ENCODE measurements around the gene CENPO. TPM values are rescaled to one million over a fixed set of nuclear protein-coding genes. Genes with fewer than 3 reads are reported as not detected.

The CENPO gene
- total RNA-seq, 2 experiments from 2014 or later = 3.4 to 3.5 TPM

DNA sequence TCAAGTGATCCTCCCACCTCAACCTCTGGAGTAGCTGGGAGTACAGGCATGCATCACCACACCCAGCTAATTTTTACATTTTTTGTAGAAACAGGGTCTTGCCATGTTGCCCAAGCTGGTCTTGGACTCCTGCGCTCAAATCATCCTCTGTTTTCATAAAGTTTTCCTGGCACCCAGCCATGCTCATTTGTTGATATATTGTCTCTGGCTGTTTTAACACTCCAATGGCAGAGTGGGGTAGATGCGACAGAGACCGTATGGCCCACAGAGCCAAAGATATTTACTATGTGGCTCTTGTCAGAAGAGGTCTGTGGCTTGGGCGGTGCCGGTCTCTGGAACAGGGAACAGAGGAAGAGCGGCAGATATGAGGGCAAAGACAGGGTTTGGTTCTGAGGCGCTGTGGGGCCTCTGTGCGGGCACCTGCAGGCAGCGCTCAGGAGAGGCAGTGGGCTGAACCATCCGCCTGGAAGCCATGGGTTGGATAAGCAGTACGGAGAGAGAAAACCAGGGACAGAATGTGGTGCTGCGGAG, 50.2 kb downstream of the CENPO start:
- ATAC-seq (ENCODE audit: poor library complexity) (no peak), DNase-seq (no peak)
- ChIA-PET CTCF (no interaction called here), POLR2A (no interaction called here)
- Histone ChIP-seq H3K9me3 (ENCODE audit: control insufficient read depth in 1 of 2, insufficient read depth in 1 of 2, low read length in 2 of 2) (peaks cover 0 to 10% of the 10 kb centered on the region in 2 experiments), H3K36me3 (ENCODE audit: insufficient read depth, low read length) (peaks cover 16% of the 10 kb centered on the region), H3K4me3 (ENCODE audit: low read length) (no peak overlapping the region), H3K27ac (ENCODE audit: low read depth in 1 of 2, low read length in 2 of 2) (no peak overlapping the region), H3K4me1 (ENCODE audit: insufficient read depth, low read length) (no peaks in the 10 kb centered on the region), H3K27me3 (ENCODE audit: control insufficient read depth in 1 of 2, insufficient read depth in 2 of 2, low read length in 2 of 2) (no peaks in the 10 kb centered on the region)
- TF ChIP-seq, protein P1, sequence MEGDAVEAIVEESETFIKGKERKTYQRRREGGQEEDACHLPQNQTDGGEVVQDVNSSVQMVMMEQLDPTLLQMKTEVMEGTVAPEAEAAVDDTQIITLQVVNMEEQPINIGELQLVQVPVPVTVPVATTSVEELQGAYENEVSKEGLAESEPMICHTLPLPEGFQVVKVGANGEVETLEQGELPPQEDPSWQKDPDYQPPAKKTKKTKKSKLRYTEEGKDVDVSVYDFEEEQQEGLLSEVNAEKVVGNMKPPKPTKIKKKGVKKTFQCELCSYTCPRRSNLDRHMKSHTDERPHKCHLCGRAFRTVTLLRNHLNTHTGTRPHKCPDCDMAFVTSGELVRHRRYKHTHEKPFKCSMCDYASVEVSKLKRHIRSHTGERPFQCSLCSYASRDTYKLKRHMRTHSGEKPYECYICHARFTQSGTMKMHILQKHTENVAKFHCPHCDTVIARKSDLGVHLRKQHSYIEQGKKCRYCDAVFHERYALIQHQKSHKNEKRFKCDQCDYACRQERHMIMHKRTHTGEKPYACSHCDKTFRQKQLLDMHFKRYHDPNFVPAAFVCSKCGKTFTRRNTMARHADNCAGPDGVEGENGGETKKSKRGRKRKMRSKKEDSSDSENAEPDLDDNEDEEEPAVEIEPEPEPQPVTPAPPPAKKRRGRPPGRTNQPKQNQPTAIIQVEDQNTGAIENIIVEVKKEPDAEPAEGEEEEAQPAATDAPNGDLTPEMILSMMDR (IDR thresholded peaks at IDR 0.05) = no peak
- intact Hi-C loops (cut with DNase I, micrococcal nuclease) = no loop called here
- Mint-ChIP-seq H3K4me3 (no peak overlapping the region), H3K9me3 (no peaks in the 10 kb centered on the region), H3K27ac (no peak overlapping the region), H3K4me1 (ENCODE audit: low read depth) (no peaks in the 10 kb centered on the region), H3K27me3 (no peaks in the 10 kb centered on the region), H3K36me3 (ENCODE audit: low read depth) (peaks cover 4% of the 10 kb centered on the region)

DNA sequence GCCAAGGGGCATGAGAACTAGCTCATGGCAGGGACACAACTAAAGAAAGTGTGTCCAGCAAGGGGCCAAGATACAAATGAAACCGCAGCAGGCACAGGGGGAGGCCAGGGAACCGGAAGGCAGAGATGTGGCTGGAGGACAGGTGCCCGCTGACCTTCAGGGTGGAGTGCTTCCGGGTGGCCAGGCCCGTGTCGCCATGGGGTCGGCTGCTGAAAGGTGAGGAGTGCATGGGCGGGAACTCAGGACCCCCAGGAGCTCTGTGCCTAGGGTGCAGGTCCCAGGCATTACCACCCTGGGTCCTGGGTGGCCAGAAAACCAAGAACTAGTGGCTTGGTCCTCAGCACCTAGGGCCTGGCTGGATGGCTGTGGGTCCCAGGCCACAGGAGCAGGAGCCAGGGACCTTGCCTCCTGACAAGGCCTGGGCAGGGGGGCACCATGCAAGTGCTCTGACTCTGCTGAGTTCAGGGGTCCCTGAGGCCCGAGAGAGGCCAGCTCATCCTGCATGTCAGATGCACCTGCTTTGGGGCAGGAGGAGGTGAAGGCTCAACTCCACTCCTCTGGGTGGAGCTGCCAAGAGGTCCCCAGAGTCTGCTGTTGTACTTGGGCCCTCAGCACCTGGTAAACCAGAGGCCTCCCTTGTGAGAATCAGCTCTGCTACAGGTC, 50.9 kb downstream of the CENPO start:
- no peak overlapping the region for H3K27ac ChIP-seq (ENCODE audit: low read depth in 1 of 2, low read length in 2 of 2)
- Mint-ChIP-seq H3K36me3 (ENCODE audit: low read depth) (peaks cover 4% of the 10 kb centered on the region), H3K27me3 (no peaks in the 10 kb centered on the region), H3K9me3 (no peaks in the 10 kb centered on the region), H3K4me3 (no peak overlapping the region), H3K4me1 (ENCODE audit: low read depth) (no peaks in the 10 kb centered on the region), H3K27ac (no peak overlapping the region)
- no peak for DNase-seq
- H3K36me3 ChIP-seq (ENCODE audit: insufficient read depth, low read length) = peaks cover 16% of the 10 kb centered on the region
- intact Hi-C loops (cut with DNase I, micrococcal nuclease) = no loop called here
- H3K4me3 ChIP-seq (ENCODE audit: low read length) = no peak overlapping the region
- no peaks in the 10 kb centered on the region for H3K4me1 ChIP-seq (ENCODE audit: insufficient read depth, low read length)
- no peaks in the 10 kb centered on the region for H3K27me3 ChIP-seq (ENCODE audit: control insufficient read depth in 1 of 2, insufficient read depth in 2 of 2, low read length in 2 of 2)
- ChIA-PET POLR2A (no interaction called here), CTCF (no interaction called here)
- ATAC-seq (ENCODE audit: poor library complexity) = no peak
- H3K9me3 ChIP-seq (ENCODE audit: control insufficient read depth in 1 of 2, insufficient read depth in 1 of 2, low read length in 2 of 2) = peaks cover 0 to 17% of the 10 kb centered on the region in 2 experiments
- TF ChIP-seq, protein P1 (IDR thresholded peaks at IDR 0.05) = no peak

DNA sequence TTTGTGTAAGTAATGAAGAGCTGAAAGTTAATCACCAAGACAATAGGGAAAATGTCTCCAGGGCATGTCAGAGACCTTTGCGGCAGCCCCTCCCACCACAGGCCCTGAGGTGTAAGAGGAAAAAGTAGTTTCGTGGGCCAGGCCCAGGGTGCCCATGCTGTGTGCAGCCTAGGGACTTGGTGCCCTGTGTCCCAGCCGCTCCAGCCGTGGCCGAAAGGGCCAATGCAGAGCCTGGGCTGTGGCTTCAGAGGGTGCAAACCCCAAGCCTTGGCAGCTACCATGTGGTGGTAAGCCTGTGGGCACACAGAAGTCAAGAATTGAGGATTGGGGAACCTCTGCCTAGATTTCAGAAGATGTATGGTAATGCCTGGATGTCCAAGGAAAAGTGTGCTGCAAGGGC, 52.5 kb downstream of the CENPO start:
- Mint-ChIP-seq H3K36me3 (ENCODE audit: low read depth) (peaks cover 1% of the 10 kb centered on the region), H3K4me3 (no peak overlapping the region), H3K27me3 (no peaks in the 10 kb centered on the region), H3K9me3 (no peaks in the 10 kb centered on the region), H3K4me1 (ENCODE audit: low read depth) (no peaks in the 10 kb centered on the region), H3K27ac (no peak overlapping the region)
- H3K27ac ChIP-seq (ENCODE audit: low read depth in 1 of 2, low read length in 2 of 2) = no peak overlapping the region
- no peak overlapping the region for H3K4me3 ChIP-seq (ENCODE audit: low read length)
- ChIA-PET POLR2A (no interaction called here), CTCF (no interaction called here)
- H3K4me1 ChIP-seq (ENCODE audit: insufficient read depth, low read length) = no peaks in the 10 kb centered on the region
- H3K27me3 ChIP-seq (ENCODE audit: control insufficient read depth in 1 of 2, insufficient read depth in 2 of 2, low read length in 2 of 2) = no peaks in the 10 kb centered on the region
- intact Hi-C loops (cut with DNase I, micrococcal nuclease) = no loop called here
- H3K9me3 ChIP-seq (ENCODE audit: control insufficient read depth in 1 of 2, insufficient read depth in 1 of 2, low read length in 2 of 2) = peaks cover 0 to 23% of the 10 kb centered on the region in 2 experiments
- TF ChIP-seq, protein P1 (IDR thresholded peaks at IDR 0.05) = no peak
- H3K36me3 ChIP-seq (ENCODE audit: insufficient read depth, low read length) = peaks cover 9% of the 10 kb centered on the region
- ATAC-seq (ENCODE audit: poor library complexity) = no peak
- no peak for DNase-seq

Measured in CD4-positive, alpha-beta T cell (primary cell).